Stimulated activated CD8-positive, alpha-beta memory T cell treated with anti-CD3 and anti-CD28 coated beads, Interleukin-4, amount 100 ng/mL, for 48 hours (primary cell): ENCODE data around the gene CLDN10.

Experiments
- DNase-seq: peaks from one replicate; pipeline ENCODE4 v3.0.0-alpha.2; 2020

CLDN10 gene

DNA sequence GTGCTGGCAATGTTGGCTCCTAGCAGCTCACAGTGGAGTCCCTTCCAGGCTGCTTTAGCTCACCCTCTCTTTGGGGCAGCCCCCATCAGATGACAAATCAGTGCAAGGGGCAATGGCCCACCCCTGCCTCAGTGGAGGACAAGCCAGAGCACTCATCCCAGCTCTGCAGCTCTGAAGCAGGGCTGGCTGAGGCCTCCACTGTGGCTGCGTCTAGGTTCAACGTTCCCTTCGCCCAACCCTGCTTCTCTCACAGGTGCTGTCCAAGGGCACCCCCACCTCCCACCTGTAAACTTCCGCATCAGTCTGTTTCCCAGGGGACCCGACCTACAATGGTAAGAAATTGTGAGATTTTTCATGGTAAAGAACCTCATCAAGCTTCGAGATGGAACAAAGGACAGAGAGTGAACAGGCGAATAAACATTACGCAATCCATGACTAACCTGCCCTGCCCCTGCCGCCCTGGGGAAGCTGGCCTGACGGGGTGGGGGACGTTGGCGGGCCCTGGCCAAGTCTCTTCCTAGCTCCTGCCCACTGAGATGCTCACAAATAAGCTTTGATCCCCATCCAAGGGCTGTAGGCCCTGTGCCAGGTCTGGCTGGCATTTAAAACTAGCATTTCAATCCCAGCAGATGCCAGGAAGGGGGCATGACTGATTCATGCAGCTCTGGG is 51.5 kb downstream of the CLDN10 start:
- DNase-seq, result no peak

DNA sequence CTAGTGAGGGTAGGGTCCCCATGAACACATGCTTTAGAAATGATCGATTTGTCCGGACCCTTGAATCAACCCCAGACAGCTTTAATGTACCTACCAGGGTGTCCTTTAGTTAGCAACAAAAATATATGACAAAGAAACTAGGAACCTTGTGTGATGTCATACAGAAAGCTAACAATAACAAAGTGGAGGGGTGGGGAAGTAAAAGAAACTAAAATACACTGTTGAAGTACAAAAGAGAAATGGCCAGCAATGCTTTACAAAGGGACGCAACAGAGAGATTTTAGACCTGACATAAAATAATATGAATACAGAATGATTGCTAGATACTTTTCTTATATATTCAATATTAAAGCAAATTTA is 52.0 kb downstream of the CLDN10 start:
- no peak for DNase-seq

- DNase-seq, result no peak
These were observed 53.1 kb downstream of the CLDN10 start for GRCh38 chr13:95605448-95606125.

GRCh38 chr13:95607366-95607765 is 54.8 kb downstream of the CLDN10 start:
- DNase-seq, result no peak

DNA sequence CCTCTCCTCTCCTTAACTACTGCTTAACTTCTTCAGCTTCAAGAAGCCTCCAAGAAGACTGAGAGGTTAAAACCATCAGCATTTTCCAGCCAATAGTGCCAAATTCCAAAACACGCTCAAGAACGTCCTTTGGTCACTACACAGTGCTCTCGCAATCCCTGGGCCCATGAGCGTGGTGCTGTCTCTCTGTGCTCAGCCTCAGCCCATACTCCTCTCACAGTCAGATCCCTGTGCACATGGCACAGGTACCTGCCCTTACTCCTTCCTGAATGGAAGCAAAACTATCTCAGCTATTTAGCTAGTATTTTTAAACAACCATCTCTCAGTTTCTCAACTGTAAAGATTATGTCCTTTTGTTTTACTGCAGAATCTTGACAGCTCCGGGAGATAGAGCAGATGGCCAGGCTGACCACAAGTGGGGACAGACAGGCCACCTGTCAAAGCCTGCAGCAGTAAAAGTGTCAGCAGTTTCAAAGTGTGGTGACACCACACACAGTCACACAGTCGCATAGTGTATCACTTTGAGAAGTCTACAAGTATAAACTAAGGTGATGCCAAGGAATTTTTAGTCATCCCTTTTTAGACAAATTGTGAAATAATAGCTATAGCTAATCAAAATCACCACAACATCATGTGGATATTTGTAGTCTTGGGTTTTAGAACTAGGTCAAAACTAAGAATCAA is 56.3 kb downstream of the CLDN10 start:
- DNase-seq, result no peak

DNA sequence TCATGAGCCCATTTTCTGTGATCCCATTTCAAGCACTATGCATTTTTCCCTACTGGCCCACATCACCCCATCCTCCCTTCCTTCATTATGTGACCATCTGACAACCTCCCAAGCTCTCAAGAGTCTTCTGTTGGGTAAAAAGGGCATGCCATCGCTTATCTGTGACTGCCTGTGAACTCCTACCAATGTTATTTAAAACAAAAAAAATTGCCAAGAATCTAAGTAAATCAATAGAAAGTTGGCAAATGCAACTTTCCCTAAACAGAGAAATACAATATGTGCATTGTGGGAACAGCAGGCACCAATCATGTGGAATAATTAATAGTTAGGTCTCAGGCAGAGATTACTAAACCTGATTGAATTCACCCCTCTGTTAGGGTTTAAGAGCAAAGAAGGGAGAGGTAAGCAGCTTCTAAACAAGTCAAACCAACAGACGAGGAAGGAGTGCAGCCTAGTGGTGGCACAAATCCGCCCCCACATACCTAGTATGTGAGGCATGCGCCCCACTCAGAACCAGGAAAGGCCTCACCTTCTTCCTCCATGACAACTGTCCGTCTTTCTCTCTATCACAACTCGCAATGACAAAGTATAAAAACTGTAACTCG is 62.2 kb downstream of the CLDN10 start:
- DNase-seq, result no peak

DNA sequence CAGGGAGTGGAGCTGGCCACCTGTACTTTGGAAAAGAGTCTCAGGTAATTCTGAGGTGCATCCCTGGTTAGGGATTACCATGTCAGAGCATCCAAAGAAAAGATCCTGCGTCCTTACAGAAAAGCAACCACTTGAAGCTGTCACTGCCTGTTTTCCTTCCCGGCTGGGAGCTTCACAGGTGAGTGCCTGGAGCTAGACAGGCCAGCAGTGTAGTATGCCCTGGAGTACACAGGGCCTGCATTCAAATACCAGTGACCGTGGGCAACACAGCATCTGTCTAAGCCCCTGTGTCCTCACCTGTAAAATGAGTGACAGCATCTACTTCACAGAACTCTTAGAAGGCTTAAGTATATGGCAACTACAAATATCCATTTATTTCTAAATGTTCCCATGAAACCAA is 63.0 kb downstream of the CLDN10 start:
- DNase-seq, result no peak

DNA sequence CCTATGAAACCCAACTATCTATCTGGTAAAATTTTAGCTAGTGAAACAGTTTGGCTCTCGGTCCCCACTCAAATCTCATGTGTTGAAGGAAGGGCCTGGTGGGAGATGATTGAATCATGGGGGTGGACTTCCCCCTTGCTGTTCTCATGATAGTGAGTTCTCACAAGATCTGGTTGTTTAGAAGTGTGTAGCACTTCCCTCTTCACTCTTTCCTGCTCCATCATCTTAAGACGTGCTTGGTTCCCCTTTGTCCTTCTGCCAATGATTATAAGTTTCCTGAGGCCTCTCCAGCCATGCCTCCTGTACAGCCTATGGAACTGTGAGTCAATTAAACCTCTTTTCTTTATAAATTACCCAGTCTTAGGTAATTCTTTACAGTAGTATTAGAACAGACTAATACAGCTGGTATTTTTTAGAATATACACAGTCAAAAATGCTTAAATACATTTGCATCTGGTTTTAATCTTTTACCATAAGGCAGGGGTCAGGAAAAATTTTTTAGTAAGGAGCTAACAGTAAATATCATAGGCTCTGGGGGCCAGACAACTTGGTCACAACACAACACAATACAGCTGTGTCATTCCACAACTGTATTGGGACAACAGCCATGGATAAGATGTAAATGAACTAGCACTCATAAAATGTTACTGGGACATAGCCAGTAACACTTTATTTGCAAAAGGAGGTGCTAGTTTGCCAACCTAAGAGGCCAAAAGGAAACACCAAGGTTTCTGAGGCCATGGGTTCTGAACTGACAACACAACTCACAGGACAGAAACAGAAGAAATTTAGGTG is 67.7 kb downstream of the CLDN10 start:
- DNase-seq, result no peak

GRCh38 chr13:95620825-95621498 is 68.4 kb downstream of the CLDN10 start:
- no peak for DNase-seq

DNA sequence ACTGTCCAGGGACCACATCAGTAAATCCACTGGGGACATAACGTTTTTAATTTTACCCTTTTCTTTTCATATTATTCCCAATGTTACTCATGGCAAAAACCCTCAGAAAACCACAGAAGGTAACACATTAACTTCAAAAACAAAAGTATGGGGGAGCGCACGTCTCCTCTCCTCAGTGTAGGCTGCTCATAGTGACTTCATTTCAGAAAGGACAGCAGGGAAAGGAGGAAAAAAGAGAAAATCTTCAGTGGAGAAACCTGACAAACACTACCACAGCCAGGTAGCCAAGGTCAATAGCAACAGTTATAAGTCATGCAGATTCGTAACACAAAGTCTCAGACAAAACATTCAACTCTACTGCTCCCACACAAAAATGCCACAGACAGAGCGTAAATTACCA is 70.6 kb downstream of the CLDN10 start:
- no peak for DNase-seq

DNA sequence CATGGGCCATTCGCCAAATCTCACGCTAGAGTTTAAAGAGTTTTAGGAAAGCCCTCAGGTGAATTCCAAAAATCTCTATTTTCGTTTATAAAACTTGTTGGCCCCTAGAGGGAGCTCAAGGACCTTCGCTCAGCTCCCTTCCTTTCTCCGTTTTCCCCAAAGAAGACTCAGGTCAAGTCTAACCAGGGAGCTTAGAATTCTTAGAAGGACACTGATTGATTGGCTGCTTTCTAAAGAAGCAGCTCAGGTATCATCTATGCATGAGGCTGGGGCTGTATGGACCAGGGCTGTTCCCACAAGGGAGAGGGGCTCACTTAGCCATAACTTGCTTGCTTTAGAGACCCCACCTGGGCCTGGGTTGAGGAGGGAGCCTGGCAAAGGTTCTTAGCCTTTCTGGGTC is 71.5 kb downstream of the CLDN10 start:
- DNase-seq, result no peak

DNA sequence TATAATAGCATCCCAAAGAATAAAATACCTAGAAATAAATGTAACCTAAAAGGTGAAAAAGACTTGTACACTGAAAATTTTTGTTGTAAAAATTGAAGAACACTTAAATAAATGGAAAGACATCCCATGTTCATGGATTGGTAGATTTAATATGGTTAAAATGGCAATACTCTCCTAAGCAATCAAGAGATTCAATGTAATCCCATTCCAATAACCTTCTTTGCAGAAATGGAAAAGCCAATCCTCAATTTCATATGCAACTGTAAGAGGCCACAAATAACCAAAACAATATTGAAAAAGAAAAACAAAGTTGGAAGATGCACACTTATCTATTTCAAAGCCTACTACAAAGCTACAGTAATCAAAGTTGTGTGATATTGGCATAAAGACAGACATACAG is 74.2 kb downstream of the CLDN10 start:
- DNase-seq, result no peak

DNA sequence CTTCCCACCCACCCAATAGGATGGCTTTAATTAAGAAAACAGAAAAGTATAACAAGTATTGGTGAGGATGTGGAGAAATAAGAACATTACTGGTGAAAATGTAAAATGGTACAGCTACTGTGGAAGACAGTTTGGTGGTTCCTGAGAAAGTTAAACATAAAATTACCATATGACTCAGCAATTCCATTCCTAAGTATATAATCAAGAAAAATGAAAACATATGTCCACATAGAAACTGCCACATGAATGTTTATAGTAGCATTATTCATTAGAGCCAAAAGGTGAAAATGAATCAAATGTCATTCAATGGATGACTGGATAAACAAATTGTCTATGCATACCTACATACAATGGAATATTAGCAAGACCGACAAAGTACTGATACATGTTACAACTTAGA is 75.1 kb downstream of the CLDN10 start:
- DNase-seq, result no peak

GRCh38 chr13:95628488-95628887 is 76.0 kb downstream of the CLDN10 start:
- no peak for DNase-seq

DNA sequence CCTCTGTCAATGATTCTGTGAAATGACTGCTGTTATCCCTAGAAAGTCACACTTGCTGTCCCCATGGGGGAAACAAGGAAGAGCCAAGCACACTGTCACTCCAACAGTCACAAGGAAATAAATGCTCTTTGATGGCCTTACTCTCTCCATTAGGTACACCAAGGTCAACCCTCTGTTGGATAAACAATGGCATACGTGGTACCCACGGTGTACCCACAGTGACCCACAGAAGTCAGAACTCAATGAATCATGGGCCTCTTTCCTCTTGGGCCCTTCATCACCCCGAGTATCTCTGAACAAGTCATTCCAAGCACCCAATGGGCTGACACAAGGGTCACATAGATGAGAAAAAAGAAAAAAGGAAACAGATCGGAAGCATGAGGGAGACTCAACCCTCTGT is 76.6 kb downstream of the CLDN10 start:
- no peak for DNase-seq
